A673 (cell line): ENCODE results near the gene MLLT11. TPM values are rescaled to one million over a fixed set of nuclear protein-coding genes. Genes with fewer than 3 reads are reported as not detected.

Experiments
- BruUV-seq: library from RNA; stranded (reverse); fragments of 400-500 nt; replicated peaks from 2 replicates; lab custom pipeline; 2021; lab: Mats Ljungman, UMichigan
- CTCF ChIA-PET: fragments of 300-600 bp; sonication (Branson Sonifier 250); formaldehyde crosslinking; loops from one replicate; lab custom pipeline; 2022; ENCODE audit warnings: antibody characterized with exemption; lab: Charles Lee
- POLR2A ChIA-PET: fragments of 300-600 bp; sonication (Branson Sonifier 250); formaldehyde crosslinking; loops from one replicate; lab custom pipeline; 2022; ENCODE audit warnings: antibody characterized with exemption; ENCODE audit not compliant: low non-redundant PET; lab: Charles Lee
- DNase-seq: peaks from one replicate; pipeline ENCODE4 v3.0.0-alpha.2; 2015; ENCODE audit warnings: low spot score
- H3K27ac ChIP-seq: fragments of 200-600 bp; sonication (generic); 2 replicates; pipeline ENCODE4 v1.5.1; 2016; ENCODE audit warnings: mixed run types, low read depth, mild to moderate bottlenecking, mixed read lengths, antibody characterized with exemption, low read length; ENCODE audit not compliant: poor library complexity, severe bottlenecking
- H3K27me3 ChIP-seq: fragments of 200-600 bp; sonication (generic); replicated peaks from 2 replicates; pipeline ENCODE4 v1.6.1; 2017; ENCODE audit warnings: mixed run types, low read depth, mild to moderate bottlenecking, mixed read lengths, antibody characterized with exemption, low read length; ENCODE audit not compliant: insufficient read depth, poor library complexity
- H3K36me3 ChIP-seq: fragments of 200-600 bp; sonication (generic); 2 replicates; pipeline ENCODE4 v1.6.1; 2016; ENCODE audit warnings: mixed run types, mild to moderate bottlenecking, mixed read lengths, antibody characterized with exemption, low read length; ENCODE audit not compliant: insufficient read depth, poor library complexity, severe bottlenecking
- H3K4me1 ChIP-seq: fragments of 200-600 bp; sonication (generic); 2 replicates; pipeline ENCODE4 v1.6.1; 2017; ENCODE audit warnings: mixed run types, mild to moderate bottlenecking, mixed read lengths, antibody characterized with exemption, low read length; ENCODE audit not compliant: insufficient read depth, poor library complexity, severe bottlenecking
- H3K4me3 ChIP-seq: fragments of 200-600 bp; sonication (generic); 2 replicates; pipeline ENCODE4 v1.5.1; 2016; ENCODE audit warnings: low read depth, mixed run types, mild to moderate bottlenecking, mixed read lengths, low read length; ENCODE audit not compliant: poor library complexity, severe bottlenecking
- H3K9me3 ChIP-seq: fragments of 200-600 bp; sonication (generic); 2 replicates; pipeline ENCODE4 v1.6.1; 2016; ENCODE audit warnings: mixed run types, low read depth, mild to moderate bottlenecking, mixed read lengths, antibody characterized with exemption, low read length; ENCODE audit not compliant: poor library complexity, severe bottlenecking
- EZH2 ChIP-seq: fragments of 200-600 bp; sonication (generic); IDR thresholded peaks from 2 replicates; pipeline ENCODE4 v1.6.1; 2017; ENCODE audit warnings: borderline replicate concordance, low read depth, mild to moderate bottlenecking, mixed read lengths, antibody characterized with exemption, low read length; ENCODE audit not compliant: poor library complexity, severe bottlenecking
- intact Hi-C: fragments of 100-400 bp; cut with micrococcal nuclease; formaldehyde crosslinking; loops from one replicate; pipeline ENCODE4 v1.10.0; 2022; ENCODE audit not compliant: unreplicated experiment
- total RNA-seq: library from RNA; stranded (reverse); gene quantifications from 2 replicates; pipeline ENCODE4 v1.2.3, GENCODE V29; 2021
- TF ChIP-seq, protein P1 (sequence below): fragments of 300-800, 200-600 bp; sonication (generic); conservative IDR thresholded peaks from 2 replicates; pipeline ENCODE4 v1.5.1; 2017; ENCODE audit warnings: low read depth, mild to moderate bottlenecking, antibody characterized with exemption, low read length, moderate library complexity, mixed read lengths

The MLLT11 gene
- total RNA-seq, 1 experiment from 2014 or later: 108 TPM

DNA sequence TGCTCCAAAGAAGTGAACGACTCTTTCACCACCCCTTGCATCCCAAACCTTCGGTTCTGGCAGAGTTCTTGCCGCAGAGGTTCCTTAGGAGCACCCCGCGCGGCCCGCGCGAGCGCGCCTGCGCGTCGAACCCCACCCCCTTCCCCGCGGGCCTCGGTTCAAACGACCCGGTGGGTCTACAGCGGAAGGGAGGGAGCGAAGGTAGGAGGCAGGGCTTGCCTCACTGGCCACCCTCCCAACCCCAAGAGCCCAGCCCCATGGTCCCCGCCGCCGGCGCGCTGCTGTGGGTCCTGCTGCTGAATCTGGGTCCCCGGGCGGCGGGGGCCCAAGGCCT is 12.6 kb upstream of the MLLT11 start, which contains the start of gene C1orf56:
Gene C1orf56, plus strand, starts transcription at position 161 of the 334 bp plus-strand sequence. Its CDS starts 97 bp downstream, at position 258.
- Histone ChIP-seq H3K27me3 (no peaks in the 10 kb centered on the region), H3K4me3 (peak within 1 kb of the TSS; percentile 70), H3K27ac (peak within 1 kb of the TSS; percentile 64), H3K4me1 (peaks cover 4% of the 10 kb centered on the region), H3K9me3 (no peaks in the 10 kb centered on the region), H3K36me3 (peaks cover 7% of the 10 kb centered on the region)
- ChIA-PET CTCF (interaction anchor here (1.8 kb wide), 1 partner anchor 23 kb away, joined by 13 read pairs; no protein-coding TSS in a partner anchor), POLR2A (no interaction called here)
- DNase-seq: peak; percentile 72
- intact Hi-C loops: no loop called here
- TF ChIP-seq, protein P1, sequence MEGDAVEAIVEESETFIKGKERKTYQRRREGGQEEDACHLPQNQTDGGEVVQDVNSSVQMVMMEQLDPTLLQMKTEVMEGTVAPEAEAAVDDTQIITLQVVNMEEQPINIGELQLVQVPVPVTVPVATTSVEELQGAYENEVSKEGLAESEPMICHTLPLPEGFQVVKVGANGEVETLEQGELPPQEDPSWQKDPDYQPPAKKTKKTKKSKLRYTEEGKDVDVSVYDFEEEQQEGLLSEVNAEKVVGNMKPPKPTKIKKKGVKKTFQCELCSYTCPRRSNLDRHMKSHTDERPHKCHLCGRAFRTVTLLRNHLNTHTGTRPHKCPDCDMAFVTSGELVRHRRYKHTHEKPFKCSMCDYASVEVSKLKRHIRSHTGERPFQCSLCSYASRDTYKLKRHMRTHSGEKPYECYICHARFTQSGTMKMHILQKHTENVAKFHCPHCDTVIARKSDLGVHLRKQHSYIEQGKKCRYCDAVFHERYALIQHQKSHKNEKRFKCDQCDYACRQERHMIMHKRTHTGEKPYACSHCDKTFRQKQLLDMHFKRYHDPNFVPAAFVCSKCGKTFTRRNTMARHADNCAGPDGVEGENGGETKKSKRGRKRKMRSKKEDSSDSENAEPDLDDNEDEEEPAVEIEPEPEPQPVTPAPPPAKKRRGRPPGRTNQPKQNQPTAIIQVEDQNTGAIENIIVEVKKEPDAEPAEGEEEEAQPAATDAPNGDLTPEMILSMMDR: no peak
- no peak for TF ChIP-seq EZH2
- no TSS peak for BruUV-seq

DNA sequence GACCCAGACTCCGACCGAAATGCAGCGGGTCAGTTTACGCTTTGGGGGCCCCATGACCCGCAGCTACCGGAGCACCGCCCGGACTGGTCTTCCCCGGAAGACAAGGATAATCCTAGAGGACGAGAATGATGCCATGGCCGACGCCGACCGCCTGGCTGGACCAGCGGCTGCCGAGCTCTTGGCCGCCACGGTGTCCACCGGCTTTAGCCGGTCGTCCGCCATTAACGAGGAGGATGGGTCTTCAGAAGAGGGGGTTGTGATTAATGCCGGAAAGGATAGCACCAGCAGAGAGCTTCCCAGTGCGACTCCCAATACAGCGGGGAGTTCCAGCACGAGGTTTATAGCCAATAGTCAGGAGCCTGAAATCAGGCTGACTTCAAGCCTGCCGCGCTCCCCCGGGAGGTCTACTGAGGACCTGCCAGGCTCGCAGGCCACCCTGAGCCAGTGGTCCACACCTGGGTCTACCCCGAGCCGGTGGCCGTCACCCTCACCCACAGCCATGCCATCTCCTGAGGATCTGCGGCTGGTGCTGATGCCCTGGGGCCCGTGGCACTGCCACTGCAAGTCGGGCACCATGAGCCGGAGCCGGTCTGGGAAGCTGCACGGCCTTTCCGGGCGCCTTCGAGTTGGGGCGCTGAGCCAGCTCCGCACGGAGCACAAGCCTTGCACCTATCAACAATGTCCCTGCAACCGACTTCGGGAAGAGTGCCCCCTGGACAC is 12.1 kb upstream of the MLLT11 start:
- TF ChIP-seq, protein P1: peak; percentile 65
- no peak for TF ChIP-seq EZH2
- ChIA-PET POLR2A (no interaction called here), CTCF (interaction anchor here (0.6 to 1.8 kb wide), 3 partner anchors 10 to 23 kb away, joined by 3 to 13 read pairs (median 4); partner anchors contain the start of gene MLLT11)
- BruUV-seq: TSS peak; percentile 67
- H3K36me3 ChIP-seq: peaks cover 12% of the 10 kb centered on the region
- peak overlapping the region; percentile 70 for H3K4me3 ChIP-seq
- H3K27me3 ChIP-seq: no peaks in the 10 kb centered on the region
- DNase-seq: peak; percentile 79
- intact Hi-C loops: no loop called here
- peaks cover 4% of the 10 kb centered on the region for H3K4me1 ChIP-seq
- no peaks in the 10 kb centered on the region for H3K9me3 ChIP-seq
- peak overlapping the region; percentile 64 for H3K27ac ChIP-seq

DNA sequence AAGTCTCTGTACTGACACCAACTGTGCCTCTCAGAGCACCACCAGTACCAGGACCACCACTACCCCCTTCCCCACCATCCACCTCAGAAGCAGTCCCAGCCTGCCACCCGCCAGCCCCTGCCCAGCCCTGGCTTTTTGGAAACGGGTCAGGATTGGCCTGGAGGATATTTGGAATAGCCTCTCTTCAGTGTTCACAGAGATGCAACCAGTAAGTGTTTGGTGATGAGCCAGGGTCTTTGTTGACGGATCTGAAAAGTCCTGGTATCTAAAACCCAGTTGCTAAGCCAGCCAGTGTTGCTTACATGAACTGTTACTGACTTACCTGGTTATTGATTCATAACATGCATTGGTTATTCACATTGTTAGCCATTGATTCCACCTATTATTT is 11.6 kb upstream of the MLLT11 start:
- H3K9me3 ChIP-seq: no peaks in the 10 kb centered on the region
- ChIA-PET POLR2A (no interaction called here), CTCF (interaction anchor here (0.8 to 1.8 kb wide), 2 partner anchors 12 to 24 kb away, joined by 4 to 13 read pairs; partner anchors contain the start of gene MLLT11)
- DNase-seq: no peak
- peak overlapping the region; percentile 70 for H3K4me3 ChIP-seq
- TF ChIP-seq, protein P1: no peak
- no peak for TF ChIP-seq EZH2
- intact Hi-C loops: no loop called here
- H3K4me1 ChIP-seq: peaks cover 4% of the 10 kb centered on the region
- H3K27me3 ChIP-seq: no peaks in the 10 kb centered on the region
- peak overlapping the region; percentile 64 for H3K27ac ChIP-seq
- no TSS peak for BruUV-seq
- peaks cover 17% of the 10 kb centered on the region for H3K36me3 ChIP-seq
